ENCODE results near the gene DNER.

DNER gene

GRCh38 chr2:229451852-229452251 lies 262.5 kb downstream of the DNER start:
- TF ChIP-seq ZNF274 (IDR thresholded peaks at IDR 0.05; ENCODE audit: low read depth, low read length), result no peak
- TF ChIP-seq YY1 (IDR thresholded peaks at IDR 0.05; ENCODE audit: insufficient read depth, insufficient read length), result no peak
- TF ChIP-seq SUZ12 (IDR thresholded peaks at IDR 0.05; ENCODE audit: extremely low read depth, insufficient read depth, insufficient read length), result no peak

GRCh38 chr2:229447227-229447626 lies 267.1 kb downstream of the DNER start:
- no peaks in the 10 kb centered on the region for H3K4me1 ChIP-seq (ENCODE audit: insufficient read depth, insufficient read length)
- H3K4me3 ChIP-seq (ENCODE audit: insufficient read length, low read depth), result no peak overlapping the region
- H3K36me3 ChIP-seq (ENCODE audit: insufficient read depth, insufficient read length, low read length), result no peaks in the 10 kb centered on the region
- TF ChIP-seq YY1 (IDR thresholded peaks at IDR 0.05; ENCODE audit: insufficient read depth, insufficient read length) (no peak), ZNF274 (IDR thresholded peaks at IDR 0.05; ENCODE audit: low read depth, low read length) (no peak), SUZ12 (IDR thresholded peaks at IDR 0.05; ENCODE audit: extremely low read depth, insufficient read depth, insufficient read length) (no peak)
- no peak overlapping the region for H3K9ac ChIP-seq (ENCODE audit: insufficient read length, low read depth)
- no peak for DNase-seq (ENCODE audit: low read depth, low spot score)
- H3K27me3 ChIP-seq (ENCODE audit: insufficient read depth, insufficient read length), result no peaks in the 10 kb centered on the region
- H3K9me3 ChIP-seq (ENCODE audit: insufficient read depth, low read length), result no peaks in the 10 kb centered on the region

More at GRCh38 chr2:229451852-229452251, 262.5 kb downstream of the DNER start:
- no peaks in the 10 kb centered on the region for H3K9me3 ChIP-seq (ENCODE audit: insufficient read depth, low read length)
- no peaks in the 10 kb centered on the region for H3K4me1 ChIP-seq (ENCODE audit: insufficient read depth, insufficient read length)
- no peak overlapping the region for H3K4me3 ChIP-seq (ENCODE audit: insufficient read length, low read depth)
- H3K9ac ChIP-seq (ENCODE audit: insufficient read length, low read depth), result no peak overlapping the region
- DNase-seq (ENCODE audit: low read depth, low spot score), result no peak
- no peaks in the 10 kb centered on the region for H3K36me3 ChIP-seq (ENCODE audit: insufficient read depth, insufficient read length, low read length)
- no peaks in the 10 kb centered on the region for H3K27me3 ChIP-seq (ENCODE audit: insufficient read depth, insufficient read length)

- TF ChIP-seq ZNF274 (IDR thresholded peaks at IDR 0.05; ENCODE audit: low read depth, low read length) (no peak), YY1 (IDR thresholded peaks at IDR 0.05; ENCODE audit: insufficient read depth, insufficient read length) (no peak), SUZ12 (IDR thresholded peaks at IDR 0.05; ENCODE audit: extremely low read depth, insufficient read depth, insufficient read length) (no peak)
- Histone ChIP-seq H3K4me1 (ENCODE audit: insufficient read depth, insufficient read length) (no peaks in the 10 kb centered on the region), H3K27me3 (ENCODE audit: insufficient read depth, insufficient read length) (no peaks in the 10 kb centered on the region), H3K9ac (ENCODE audit: insufficient read length, low read depth) (no peak overlapping the region), H3K4me3 (ENCODE audit: insufficient read length, low read depth) (no peak overlapping the region), H3K36me3 (ENCODE audit: insufficient read depth, insufficient read length, low read length) (no peaks in the 10 kb centered on the region), H3K9me3 (ENCODE audit: insufficient read depth, low read length) (no peaks in the 10 kb centered on the region)
- no peak for DNase-seq (ENCODE audit: low read depth, low spot score)
Observed at GRCh38 chr2:229446350-229446749, 268.0 kb downstream of the DNER start.

- no peak for TF ChIP-seq SUZ12 (IDR thresholded peaks at IDR 0.05; ENCODE audit: extremely low read depth, insufficient read depth, insufficient read length)
- no peak for TF ChIP-seq YY1 (IDR thresholded peaks at IDR 0.05; ENCODE audit: insufficient read depth, insufficient read length)
- no peak for TF ChIP-seq ZNF274 (IDR thresholded peaks at IDR 0.05; ENCODE audit: low read depth, low read length)
- H3K36me3 ChIP-seq (ENCODE audit: insufficient read depth, insufficient read length, low read length), result no peaks in the 10 kb centered on the region
- no peak for DNase-seq (ENCODE audit: low read depth, low spot score)
- no peaks in the 10 kb centered on the region for H3K4me1 ChIP-seq (ENCODE audit: insufficient read depth, insufficient read length)
- no peaks in the 10 kb centered on the region for H3K9me3 ChIP-seq (ENCODE audit: insufficient read depth, low read length)
- no peaks in the 10 kb centered on the region for H3K27me3 ChIP-seq (ENCODE audit: insufficient read depth, insufficient read length)
- H3K9ac ChIP-seq (ENCODE audit: insufficient read length, low read depth), result no peak overlapping the region
- no peak overlapping the region for H3K4me3 ChIP-seq (ENCODE audit: insufficient read length, low read depth)
Observed at GRCh38 chr2:229445501-229446211, 268.7 kb downstream of the DNER start.

GRCh38 chr2:229445019-229445418 lies 269.3 kb downstream of the DNER start:
- Histone ChIP-seq H3K27me3 (ENCODE audit: insufficient read depth, insufficient read length) (no peaks in the 10 kb centered on the region), H3K4me3 (ENCODE audit: insufficient read length, low read depth) (no peak overlapping the region), H3K9me3 (ENCODE audit: insufficient read depth, low read length) (no peaks in the 10 kb centered on the region), H3K36me3 (ENCODE audit: insufficient read depth, insufficient read length, low read length) (no peaks in the 10 kb centered on the region), H3K9ac (ENCODE audit: insufficient read length, low read depth) (no peak overlapping the region), H3K4me1 (ENCODE audit: insufficient read depth, insufficient read length) (no peaks in the 10 kb centered on the region)
- TF ChIP-seq YY1 (IDR thresholded peaks at IDR 0.05; ENCODE audit: insufficient read depth, insufficient read length), result no peak
- no peak for TF ChIP-seq SUZ12 (IDR thresholded peaks at IDR 0.05; ENCODE audit: extremely low read depth, insufficient read depth, insufficient read length)
- TF ChIP-seq ZNF274 (IDR thresholded peaks at IDR 0.05; ENCODE audit: low read depth, low read length), result no peak
- no peak for DNase-seq (ENCODE audit: low read depth, low spot score)

GRCh38 chr2:229443546-229444268 lies 270.6 kb downstream of the DNER start:
- no peak overlapping the region for H3K9ac ChIP-seq (ENCODE audit: insufficient read length, low read depth)
- H3K9me3 ChIP-seq (ENCODE audit: insufficient read depth, low read length), result no peaks in the 10 kb centered on the region
- H3K36me3 ChIP-seq (ENCODE audit: insufficient read depth, insufficient read length, low read length), result no peaks in the 10 kb centered on the region
- no peaks in the 10 kb centered on the region for H3K4me1 ChIP-seq (ENCODE audit: insufficient read depth, insufficient read length)
- TF ChIP-seq YY1 (IDR thresholded peaks at IDR 0.05; ENCODE audit: insufficient read depth, insufficient read length) (no peak), ZNF274 (IDR thresholded peaks at IDR 0.05; ENCODE audit: low read depth, low read length) (no peak), SUZ12 (IDR thresholded peaks at IDR 0.05; ENCODE audit: extremely low read depth, insufficient read depth, insufficient read length) (no peak)
- H3K4me3 ChIP-seq (ENCODE audit: insufficient read length, low read depth), result no peak overlapping the region
- DNase-seq (ENCODE audit: low read depth, low spot score), result no peak
- no peaks in the 10 kb centered on the region for H3K27me3 ChIP-seq (ENCODE audit: insufficient read depth, insufficient read length)

- Histone ChIP-seq H3K27me3 (ENCODE audit: insufficient read depth, insufficient read length) (no peaks in the 10 kb centered on the region), H3K36me3 (ENCODE audit: insufficient read depth, insufficient read length, low read length) (no peaks in the 10 kb centered on the region), H3K4me3 (ENCODE audit: insufficient read length, low read depth) (no peak overlapping the region), H3K9me3 (ENCODE audit: insufficient read depth, low read length) (no peaks in the 10 kb centered on the region), H3K9ac (ENCODE audit: insufficient read length, low read depth) (no peak overlapping the region), H3K4me1 (ENCODE audit: insufficient read depth, insufficient read length) (no peaks in the 10 kb centered on the region)
- no peak for TF ChIP-seq YY1 (IDR thresholded peaks at IDR 0.05; ENCODE audit: insufficient read depth, insufficient read length)
- TF ChIP-seq SUZ12 (IDR thresholded peaks at IDR 0.05; ENCODE audit: extremely low read depth, insufficient read depth, insufficient read length), result no peak
- no peak for DNase-seq (ENCODE audit: low read depth, low spot score)
Observed at GRCh38 chr2:229443141-229443540, 271.2 kb downstream of the DNER start.
